GM21515 (cell line): ENCODE data around the gene HDAC9.

Source experiments
- ATAC-seq: cut with Tn5 transposase; IDR thresholded peaks from one replicate; pipeline ENCODE4 v1.9.1; 2021; ENCODE audit not compliant: unreplicated experiment

Gene HDAC9

DNA sequence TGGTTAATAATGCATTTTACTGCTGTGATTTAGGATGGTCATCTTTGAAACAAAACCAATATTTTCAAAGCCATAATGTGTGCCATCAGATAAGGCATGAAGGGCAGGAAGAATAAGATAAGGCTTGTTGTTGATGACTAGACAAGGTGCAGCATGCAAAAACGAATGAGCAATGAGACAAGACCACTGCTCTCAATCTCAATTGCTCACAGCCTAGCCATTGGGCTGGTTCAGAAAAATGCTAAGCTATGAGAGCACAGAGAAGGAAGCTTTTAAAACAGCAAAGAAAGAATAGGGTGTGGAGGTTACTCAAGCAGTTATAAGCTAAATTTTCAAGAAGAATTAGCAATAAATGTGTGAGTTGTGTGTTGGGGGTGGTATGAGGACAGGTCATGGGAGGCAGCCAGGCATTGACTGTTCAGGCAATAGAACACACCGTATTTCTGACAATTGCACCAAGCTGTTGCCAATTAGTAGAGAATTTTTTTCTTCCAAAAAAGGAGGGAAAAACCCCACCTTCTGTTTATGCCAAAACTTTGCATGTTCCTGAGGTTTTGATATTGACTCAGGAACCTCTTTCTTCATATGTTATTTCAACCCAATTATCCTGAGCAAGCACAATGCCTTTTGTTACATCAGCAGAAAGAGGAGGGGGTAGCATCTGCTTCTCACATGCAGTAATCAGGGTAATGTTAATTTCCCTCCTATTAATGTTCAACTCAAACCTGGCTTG lies 276.5 kb downstream of the HDAC9 start:
- no peak for ATAC-seq

DNA sequence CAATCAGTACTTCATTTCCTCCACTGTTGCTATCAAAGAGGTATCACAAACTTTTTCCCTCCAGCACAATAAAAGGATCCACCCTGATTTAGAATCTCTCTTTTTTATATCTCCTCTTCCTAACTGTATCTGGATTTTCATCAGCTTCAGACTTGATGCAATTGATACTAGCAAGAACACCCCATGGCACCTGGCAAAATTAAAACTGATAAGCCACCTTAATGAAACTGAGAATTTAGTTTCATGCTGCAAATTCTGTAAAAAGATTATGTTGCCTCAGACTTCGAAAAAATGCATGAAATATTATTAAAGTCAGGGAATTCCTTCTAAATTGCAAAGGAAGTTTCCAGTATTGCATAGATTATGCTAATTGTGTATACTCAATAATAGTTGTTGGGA lies 277.0 kb downstream of the HDAC9 start:
- ATAC-seq = no peak

- no peak for ATAC-seq
Measured at GRCh38 chr7:18777314-18777713, 281.8 kb downstream of the HDAC9 start.

DNA sequence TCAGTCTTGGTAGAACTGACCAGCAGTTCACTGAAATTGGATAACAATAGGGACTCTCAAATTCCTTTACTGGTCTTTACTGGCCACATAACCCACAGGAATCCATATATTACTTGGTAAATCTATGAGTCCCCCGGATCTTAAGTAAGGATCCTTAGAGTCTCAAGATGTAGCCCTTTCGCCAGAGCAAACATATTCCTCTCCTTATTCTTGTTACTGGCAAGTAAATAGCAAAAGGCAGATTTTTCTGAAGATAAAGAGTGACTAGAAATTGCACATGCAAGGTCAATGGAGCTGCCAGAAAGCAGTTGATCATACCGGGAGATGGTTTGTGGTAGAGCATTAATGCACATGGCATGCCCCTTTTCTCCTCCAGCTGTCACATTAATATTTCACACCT lies 283.0 kb downstream of the HDAC9 start:
- no peak for ATAC-seq

GRCh38 chr7:18780266-18780665 lies 284.7 kb downstream of the HDAC9 start:
- no peak for ATAC-seq

- ATAC-seq = no peak
Measured at GRCh38 chr7:18780938-18781337, 285.4 kb downstream of the HDAC9 start.

DNA sequence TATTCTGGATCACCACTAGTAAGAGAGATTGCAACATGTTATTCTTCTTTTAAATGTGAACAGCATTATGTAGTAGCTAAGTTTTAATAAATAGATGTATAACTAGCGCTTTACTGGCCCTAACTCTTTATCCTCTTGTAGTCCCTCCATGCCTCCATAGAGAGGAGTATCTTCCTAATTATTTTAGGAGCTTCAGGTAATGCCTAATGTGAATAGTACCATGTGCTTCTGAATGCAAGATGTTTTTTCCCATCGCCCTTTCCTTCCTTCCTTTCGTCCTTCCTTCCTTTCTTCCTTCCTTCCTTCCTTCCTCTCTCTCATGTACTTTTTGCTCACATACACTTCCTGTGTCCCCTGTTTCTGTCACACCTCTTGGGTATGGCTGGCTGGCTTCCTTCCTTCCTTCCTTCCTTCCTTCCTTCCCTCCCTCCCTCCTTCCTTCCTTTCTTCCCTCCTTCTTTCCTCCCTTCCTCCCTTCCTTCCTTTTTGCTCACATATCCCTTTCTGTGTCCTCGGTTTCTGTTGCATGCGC lies 290.7 kb downstream of the HDAC9 start:
- ATAC-seq = no peak

DNA sequence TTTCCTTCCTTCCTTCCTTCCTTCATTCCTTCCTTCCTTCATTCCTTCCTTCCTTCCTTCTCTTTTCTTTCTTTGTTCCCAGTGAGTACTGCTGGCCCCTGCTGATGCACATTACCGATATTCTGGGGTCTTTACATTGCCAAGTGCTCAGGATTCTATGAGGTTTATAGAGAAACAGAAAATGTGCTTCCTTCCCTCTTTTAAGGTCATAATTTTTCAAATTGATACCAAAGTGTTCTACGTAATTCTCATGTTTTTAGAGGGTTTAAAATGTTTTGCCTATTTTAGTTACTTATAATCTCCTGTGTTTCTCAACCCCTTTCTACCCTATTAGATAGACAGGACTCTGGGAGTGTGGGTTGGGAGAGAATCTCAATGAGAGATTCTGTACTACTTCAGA lies 291.2 kb downstream of the HDAC9 start:
- ATAC-seq = no peak

GRCh38 chr7:18788026-18788425 lies 292.5 kb downstream of the HDAC9 start:
- ATAC-seq = no peak

DNA sequence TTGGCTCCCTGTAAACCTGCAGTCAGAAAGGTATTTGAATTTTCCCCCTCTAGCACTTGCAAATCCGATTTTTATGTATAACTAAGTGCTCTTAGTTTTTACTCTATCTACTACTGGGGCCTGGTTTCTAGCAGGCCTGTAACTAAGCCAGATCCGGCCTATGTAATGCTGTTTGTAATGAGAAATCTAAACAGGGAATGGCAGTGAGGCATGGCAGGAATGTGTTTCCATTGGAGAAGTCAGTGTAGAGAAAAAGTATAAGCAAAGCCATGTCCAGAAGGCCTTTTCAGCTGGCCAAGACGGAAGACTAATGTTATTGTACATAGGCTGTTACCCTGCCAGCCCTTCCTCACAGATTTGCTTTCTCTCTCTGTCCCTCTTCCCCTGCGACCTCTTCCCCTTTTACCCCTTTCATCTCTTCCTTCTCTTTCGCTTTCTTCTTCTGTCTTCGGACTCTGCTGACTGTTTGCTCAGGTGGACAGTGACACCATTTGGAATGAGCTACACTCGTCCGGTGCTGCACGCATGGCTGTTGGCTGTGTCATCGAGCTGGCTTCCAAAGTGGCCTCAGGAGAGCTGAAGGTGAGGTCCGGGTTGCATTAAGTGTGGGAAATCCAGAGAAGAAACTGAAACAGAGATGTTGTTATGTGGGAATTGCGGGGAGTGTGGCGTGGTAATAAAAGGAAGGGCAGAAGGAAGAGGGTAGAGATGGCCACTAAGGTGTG lies 297.5 kb downstream of the HDAC9 start:
- ATAC-seq = no peak

DNA sequence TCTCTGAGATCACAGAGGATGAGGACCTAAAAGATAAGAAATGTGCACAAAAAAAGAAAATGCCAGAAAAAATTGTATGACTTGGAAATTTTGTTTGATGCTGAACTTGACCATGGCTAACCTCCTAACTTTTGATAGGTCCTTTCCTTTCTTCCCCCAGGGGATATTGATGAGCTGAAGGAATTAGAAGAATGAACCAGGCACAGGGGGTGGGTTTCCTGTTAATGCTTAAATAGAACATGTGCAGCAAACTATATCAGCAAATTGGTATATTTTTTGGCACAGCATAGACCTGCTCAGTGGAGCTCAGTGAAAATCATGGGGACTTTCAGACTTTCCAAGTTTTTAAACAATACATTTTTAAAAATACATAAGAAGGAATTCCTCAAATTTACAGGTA lies 300.7 kb downstream of the HDAC9 start:
- ATAC-seq = no peak

DNA sequence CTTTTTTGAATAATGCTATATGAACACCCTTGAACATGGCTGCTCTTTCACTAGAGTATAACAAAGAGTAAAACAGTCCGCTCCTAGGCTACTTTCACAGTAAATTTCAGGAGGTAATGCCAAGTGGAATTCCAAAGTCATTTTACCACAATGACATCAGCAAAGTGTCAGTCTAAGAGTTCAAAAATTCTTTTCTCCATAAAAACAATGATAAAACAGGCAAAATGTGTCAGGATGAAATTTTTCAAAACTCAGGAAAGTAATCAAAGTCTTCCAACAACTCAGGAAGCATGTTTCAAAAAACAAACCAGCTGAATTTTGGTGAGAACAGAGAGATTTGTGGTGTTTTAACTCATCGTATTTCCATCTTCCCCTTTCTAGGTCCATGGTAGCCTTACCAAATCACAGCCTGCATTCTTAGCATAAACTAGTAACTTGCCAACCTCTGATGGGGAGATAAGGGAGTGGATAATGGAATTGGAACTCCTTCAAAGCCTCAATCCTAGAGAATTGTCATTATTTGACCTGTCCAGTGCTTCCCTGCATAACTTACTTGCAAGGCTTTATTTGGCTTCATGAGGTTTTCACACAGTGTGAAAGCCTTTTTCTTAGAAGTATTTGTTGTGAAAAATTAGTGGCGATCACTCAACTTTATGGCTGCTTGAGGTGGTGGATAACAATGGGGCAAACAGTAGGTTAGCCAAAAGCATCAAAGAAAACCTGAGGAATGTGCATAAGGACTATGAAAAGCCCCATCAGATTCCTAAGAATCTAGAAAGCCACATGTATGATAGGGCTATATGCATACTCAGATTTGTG lies 302.7 kb downstream of the HDAC9 start:
- no peak for ATAC-seq

- ATAC-seq = no peak
Measured at GRCh38 chr7:18799899-18800298, 304.4 kb downstream of the HDAC9 start.

- ATAC-seq = no peak
Measured at GRCh38 chr7:18803923-18804322, 308.4 kb downstream of the HDAC9 start.

GRCh38 chr7:18806177-18806576 lies 310.6 kb downstream of the HDAC9 start:
- ATAC-seq = no peak

GRCh38 chr7:18808026-18808425 lies 312.5 kb downstream of the HDAC9 start:
- no peak for ATAC-seq

GRCh38 chr7:18815261-18815960 lies 319.9 kb downstream of the HDAC9 start:
- no peak for ATAC-seq

- ATAC-seq = no peak
Measured at GRCh38 chr7:18820981-18821380, 325.4 kb downstream of the HDAC9 start.

DNA sequence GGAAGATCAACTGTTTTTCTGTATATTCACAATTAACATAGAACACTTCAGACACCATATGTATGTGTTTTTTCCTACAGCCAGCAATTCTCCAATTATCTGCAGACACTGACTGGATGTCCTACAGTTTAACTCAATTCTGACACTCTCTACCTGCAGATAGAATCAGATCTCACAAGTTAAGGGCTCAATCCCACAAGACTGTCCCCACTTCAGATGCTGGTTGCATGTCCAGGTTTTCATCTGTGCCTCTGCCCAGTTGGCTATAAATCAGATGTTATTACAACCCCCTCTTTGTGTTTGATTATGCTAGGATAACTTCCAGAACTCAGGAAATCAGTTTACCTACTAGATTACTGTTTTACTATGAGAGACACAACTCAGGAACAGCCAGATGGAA lies 326.0 kb downstream of the HDAC9 start:
- ATAC-seq = no peak

- ATAC-seq = no peak
Measured at GRCh38 chr7:18824157-18824556, 328.6 kb downstream of the HDAC9 start.
